ENCODE data around the gene NRF1. TPM values are rescaled to one million over a fixed set of nuclear protein-coding genes. Genes with fewer than 3 reads are reported as not detected.

The NRF1 gene
- total RNA-seq, 1 experiment from 2014 or later, result 23.2 TPM

- no peak overlapping the region for H3K27ac ChIP-seq
- no peaks in the 10 kb centered on the region for H3K27me3 ChIP-seq (ENCODE audit: insufficient read depth, low read depth)
- BruUV-seq (replicated peaks), result no TSS peak
- no peaks in the 10 kb centered on the region for H3K36me3 ChIP-seq (ENCODE audit: low read depth)
- no peaks in the 10 kb centered on the region for H3K4me1 ChIP-seq (replicated peaks; ENCODE audit: insufficient read depth)
- CTCF ChIA-PET, result no interaction called here
- no peaks in the 10 kb centered on the region for H3K9me2 ChIP-seq (ENCODE audit: insufficient read depth)
- H3K4me3 ChIP-seq, result no peak overlapping the region
- no peaks in the 10 kb centered on the region for H4K20me1 ChIP-seq (ENCODE audit: insufficient read depth)
- no peak overlapping the region for H2AFZ ChIP-seq
- POLR2A ChIA-PET (ENCODE audit: unreplicated experiment), result interaction anchor here (0.5 kb wide), 1 partner anchor 62 kb away, joined by 3 read pairs; no protein-coding TSS in a partner anchor
- no peaks in the 10 kb centered on the region; the same call in 1 of the 2 replicates for H3F3A ChIP-seq (ENCODE audit: insufficient read depth, low read depth)
- H3K79me2 ChIP-seq (ENCODE audit: low read depth), result no peaks in the 10 kb centered on the region
- H3K4me2 ChIP-seq, result no peak overlapping the region
- no peak for DNase-seq
- no peaks in the 10 kb centered on the region for H3K9me3 ChIP-seq (ENCODE audit: insufficient read depth, low read depth)
- intact Hi-C loops (cut with micrococcal nuclease; ENCODE audit: unreplicated experiment), result no loop called here
- TF ChIP-seq EZH2 (IDR thresholded peaks at IDR 0.05; ENCODE audit: low read depth) (no peak), CTCF (conservative IDR thresholded peaks at IDR 0.05) (no peak)
These were observed 177.5 kb downstream of the NRF1 start for GRCh38 chr7:129789000-129789399.

- no peak for TF ChIP-seq CTCF (conservative IDR thresholded peaks at IDR 0.05)
- no peak overlapping the region for H3K4me2 ChIP-seq
- ChIA-PET CTCF (no interaction called here), POLR2A (ENCODE audit: unreplicated experiment) (no interaction called here)
- no peaks in the 10 kb centered on the region; the same call in 1 of the 2 replicates for H3F3A ChIP-seq (ENCODE audit: insufficient read depth, low read depth)
- no peaks in the 10 kb centered on the region for H3K36me3 ChIP-seq (ENCODE audit: low read depth)
- no TSS peak for BruUV-seq (replicated peaks)
- no peaks in the 10 kb centered on the region for H3K4me1 ChIP-seq (replicated peaks; ENCODE audit: insufficient read depth)
- H4K20me1 ChIP-seq (ENCODE audit: insufficient read depth), result no peaks in the 10 kb centered on the region
- H3K27me3 ChIP-seq (ENCODE audit: insufficient read depth, low read depth), result no peaks in the 10 kb centered on the region
- intact Hi-C loops (cut with micrococcal nuclease; ENCODE audit: unreplicated experiment), result no loop called here
- H3K27ac ChIP-seq, result no peak overlapping the region
- H3K9me2 ChIP-seq (ENCODE audit: insufficient read depth), result no peaks in the 10 kb centered on the region
- no peak for DNase-seq
- H3K9me3 ChIP-seq (ENCODE audit: insufficient read depth, low read depth), result no peaks in the 10 kb centered on the region
- no peaks in the 10 kb centered on the region for H3K79me2 ChIP-seq (ENCODE audit: low read depth)
- no peak overlapping the region for H3K4me3 ChIP-seq
- H2AFZ ChIP-seq, result no peak overlapping the region
These were observed 178.1 kb downstream of the NRF1 start for GRCh38 chr7:129789652-129790051.

- Histone ChIP-seq H3K4me1 (replicated peaks; ENCODE audit: insufficient read depth) (no peaks in the 10 kb centered on the region), H3K79me2 (ENCODE audit: low read depth) (no peaks in the 10 kb centered on the region), H3K9me2 (ENCODE audit: insufficient read depth) (no peaks in the 10 kb centered on the region), H3K4me2 (no peak overlapping the region), H3F3A (ENCODE audit: insufficient read depth, low read depth) (no peaks in the 10 kb centered on the region; the same call in 1 of the 2 replicates), H3K9me3 (ENCODE audit: insufficient read depth, low read depth) (no peaks in the 10 kb centered on the region), H3K4me3 (no peak overlapping the region), H2AFZ (no peak overlapping the region), H3K27me3 (ENCODE audit: insufficient read depth, low read depth) (no peaks in the 10 kb centered on the region), H3K27ac (no peak overlapping the region), H3K36me3 (ENCODE audit: low read depth) (no peaks in the 10 kb centered on the region), H4K20me1 (ENCODE audit: insufficient read depth) (no peaks in the 10 kb centered on the region)
- DNase-seq, result no peak
- ChIA-PET POLR2A (ENCODE audit: unreplicated experiment) (no interaction called here), CTCF (interaction anchor here (0.6 kb wide), 1 partner anchor 1062 kb away, joined by 7 read pairs; no protein-coding TSS in a partner anchor)
- intact Hi-C loops (cut with micrococcal nuclease; ENCODE audit: unreplicated experiment), result no loop called here
- no TSS peak for BruUV-seq (replicated peaks)
- no peak for TF ChIP-seq EZH2 (IDR thresholded peaks at IDR 0.05; ENCODE audit: low read depth)
- TF ChIP-seq CTCF (conservative IDR thresholded peaks at IDR 0.05), result no peak
These were observed 178.6 kb downstream of the NRF1 start for GRCh38 chr7:129790136-129790535.

Data from PC-9 (cell line).